OCI-LY7 (cell line): ENCODE data around the gene ZNF844. TPM values are rescaled to one million over a fixed set of nuclear protein-coding genes. Genes with fewer than 3 reads are reported as not detected.

Experiments
- BruUV-seq: library from RNA; stranded (reverse); fragments of 400-500 nt; replicated peaks from 2 replicates; lab custom pipeline; 2021; lab: Mats Ljungman, UMichigan
- CTCF ChIA-PET: fragments of 300-600 bp; sonication (Branson Sonifier 250); formaldehyde crosslinking; loops from one replicate; lab custom pipeline; 2022; ENCODE audit warnings: antibody characterized with exemption; ENCODE audit not compliant: unreplicated experiment; lab: Charles Lee
- POLR2A ChIA-PET: fragments of 300-600 bp; sonication (Branson Sonifier 250); formaldehyde crosslinking; loops from one replicate; lab custom pipeline; 2022; ENCODE audit warnings: antibody characterized with exemption; lab: Charles Lee
- DNase-seq: peaks from one replicate; pipeline ENCODE4 v3.0.0-alpha.2; 2015; ENCODE audit warnings: low spot score
- H2AFZ ChIP-seq: fragments of 200-600 bp; sonication (generic), shearing (Covaris generic); 2 replicates; pipeline ENCODE4 v1.6.1; 2014; ENCODE audit warnings: mild to moderate bottlenecking, antibody characterized with exemption, low read length, moderate library complexity
- H3K27ac ChIP-seq: fragments of 200-600 bp; sonication (generic); 2 replicates; pipeline ENCODE4 v1.5.1; 2014; ENCODE audit warnings: mixed run types, low read depth, mild to moderate bottlenecking, moderate library complexity, low read length, inconsistent platforms; ENCODE audit not compliant: poor library complexity, severe bottlenecking
- H3K36me3 ChIP-seq: fragments of 200-600 bp; sonication (generic); 2 replicates; pipeline ENCODE4 v1.6.1; 2014; ENCODE audit warnings: mild to moderate bottlenecking, antibody characterized with exemption, low read length, moderate library complexity, mixed read lengths; ENCODE audit not compliant: insufficient read depth
- H3K4me1 ChIP-seq: fragments of 200-600 bp; sonication (generic); 2 replicates; pipeline ENCODE4 v1.5.1; 2014; ENCODE audit warnings: mild to moderate bottlenecking, low read length; ENCODE audit not compliant: insufficient read depth, poor library complexity, severe bottlenecking
- H3K4me2 ChIP-seq: fragments of 200-600 bp; sonication (generic); 2 replicates; pipeline ENCODE4 v1.6.1; 2014; ENCODE audit warnings: mild to moderate bottlenecking, low read length
- H3K4me3 ChIP-seq: fragments of 200-600 bp; sonication (generic); 2 replicates; pipeline ENCODE4 v1.5.1; 2014; ENCODE audit warnings: mild to moderate bottlenecking, low read depth, low read length; ENCODE audit not compliant: poor library complexity, severe bottlenecking
- H3K79me2 ChIP-seq: fragments of 200-600 bp; sonication (generic); 2 replicates; pipeline ENCODE4 v1.6.1; 2016; ENCODE audit warnings: low read depth, mild to moderate bottlenecking, low read length, moderate library complexity, mixed read lengths; ENCODE audit not compliant: insufficient read depth
- H3K9me2 ChIP-seq: fragments of 200-600 bp; sonication (generic); 2 replicates; pipeline ENCODE4 v1.6.1; 2016; ENCODE audit warnings: mild to moderate bottlenecking, low read length, mixed read lengths; ENCODE audit not compliant: insufficient read depth
- H3K9me3 ChIP-seq: fragments of 200-600 bp; sonication (generic); 2 replicates; pipeline ENCODE4 v1.6.1; 2014; ENCODE audit warnings: mild to moderate bottlenecking, mixed run types, low read length, mixed read lengths
- H4K20me1 ChIP-seq: fragments of 200-600 bp; sonication (generic); 2 replicates; pipeline ENCODE4 v1.6.1; 2014; ENCODE audit warnings: mild to moderate bottlenecking, antibody characterized with exemption, low read length, moderate library complexity, mixed read lengths; ENCODE audit not compliant: insufficient read depth
- CTCF ChIP-seq: fragments of 200-600 bp; sonication (generic); conservative IDR thresholded peaks from 2 replicates; pipeline ENCODE4 v1.5.1; 2014; ENCODE audit warnings: mild to moderate bottlenecking, antibody characterized with exemption, low read length, moderate library complexity, mixed read lengths
- EZH2phosphoT487 ChIP-seq: fragments of 200-600 bp; sonication (generic); IDR thresholded peaks from 2 replicates; pipeline ENCODE4 v1.6.1; 2018; ENCODE audit warnings: low read depth, borderline replicate concordance, mild to moderate bottlenecking, mixed run types, antibody characterized with exemption, low read length, moderate library complexity, mixed read lengths
- intact Hi-C: fragments of 100-400 bp; cut with micrococcal nuclease; formaldehyde crosslinking; loops from one replicate; pipeline ENCODE4 v1.10.0; 2022; ENCODE audit not compliant: unreplicated experiment
- total RNA-seq, 2 experiments: library from RNA; depleted of rRNA in 1 of 2; stranded (reverse); fragments of >200 nt in 1 of 2; shearing (Covaris generic) in 1 of 2; gene quantifications; 2 replicates each; pipeline ENCODE4 v1.2.3, GENCODE V29; 2014 to 2022

The ZNF844 gene
- total RNA-seq, 2 experiments from 2014 or later = 6.7 to 9.3 TPM

GRCh38 chr19:12085074-12085818 lies 20.7 kb downstream of the ZNF844 start:
- CTCF ChIA-PET = no interaction called here
- intact Hi-C loops = no loop called here
- no peak overlapping the region for H3K4me3 ChIP-seq
- DNase-seq = no peak
- no peaks in the 10 kb centered on the region for H3K79me2 ChIP-seq
- H3K9me2 ChIP-seq = no peaks in the 10 kb centered on the region
- no TSS peak for BruUV-seq
- no peak overlapping the region for H2AFZ ChIP-seq
- H4K20me1 ChIP-seq = no peaks in the 10 kb centered on the region
- TF ChIP-seq EZH2phosphoT487 (no peak), CTCF (no peak)
- peaks cover 9% of the 10 kb centered on the region for H3K4me1 ChIP-seq
- POLR2A ChIA-PET = no interaction called here
- H3K4me2 ChIP-seq = no peak overlapping the region
- H3K9me3 ChIP-seq = 0 out of 2 replicates have a peak, but pooled peaks cover 6% of the 10 kb centered on the region
- H3K36me3 ChIP-seq = peaks cover 4% of the 10 kb centered on the region; the same call in 1 of the 2 replicates
- no peak overlapping the region for H3K27ac ChIP-seq

GRCh38 chr19:12090807-12091206 lies 26.3 kb downstream of the ZNF844 start:
- no peak overlapping the region for H3K4me2 ChIP-seq
- BruUV-seq = no TSS peak

More at GRCh38 chr19:12090807-12091206, 26.3 kb downstream of the ZNF844 start:
- peak; percentile 67 for DNase-seq
- H3K4me3 ChIP-seq = no peak overlapping the region
- no peaks in the 10 kb centered on the region for H3K9me3 ChIP-seq
- no peaks in the 10 kb centered on the region for H3K36me3 ChIP-seq
- H3K9me2 ChIP-seq = no peaks in the 10 kb centered on the region
- H3K4me1 ChIP-seq = no peaks in the 10 kb centered on the region
- TF ChIP-seq CTCF = peak; percentile 91
- TF ChIP-seq EZH2phosphoT487 = no peak
- H2AFZ ChIP-seq = no peak overlapping the region
- no peaks in the 10 kb centered on the region for H4K20me1 ChIP-seq
- no peak overlapping the region for H3K27ac ChIP-seq
- intact Hi-C loops = loop anchor here (10.0 kb wide), 1 partner anchor 254 kb away; no protein-coding TSS in a partner anchor
- ChIA-PET CTCF (interaction anchor here (1.0 kb wide), 1 partner anchor 46 kb away, joined by 3 read pairs; no protein-coding TSS in a partner anchor), POLR2A (no interaction called here)
- no peaks in the 10 kb centered on the region for H3K79me2 ChIP-seq
